Kidney tubule cell (primary cell): ENCODE results near the gene MSTO1.
"Not testable (repeated sequence)": the region's sequence is repeated elsewhere in the genome, so short reads cannot be mapped to it uniquely, and the experiment has no call there.

ENCODE experiments used
- DNase-seq: peaks from one replicate; pipeline ENCODE4 v3.0.0-alpha.2; 2018; ENCODE audit warnings: low spot score

MSTO1 gene

GRCh38 chr1:155613226-155613625, 3.2 kb downstream of the MSTO1 start:
- DNase-seq, result not testable (repeated sequence)

DNA sequence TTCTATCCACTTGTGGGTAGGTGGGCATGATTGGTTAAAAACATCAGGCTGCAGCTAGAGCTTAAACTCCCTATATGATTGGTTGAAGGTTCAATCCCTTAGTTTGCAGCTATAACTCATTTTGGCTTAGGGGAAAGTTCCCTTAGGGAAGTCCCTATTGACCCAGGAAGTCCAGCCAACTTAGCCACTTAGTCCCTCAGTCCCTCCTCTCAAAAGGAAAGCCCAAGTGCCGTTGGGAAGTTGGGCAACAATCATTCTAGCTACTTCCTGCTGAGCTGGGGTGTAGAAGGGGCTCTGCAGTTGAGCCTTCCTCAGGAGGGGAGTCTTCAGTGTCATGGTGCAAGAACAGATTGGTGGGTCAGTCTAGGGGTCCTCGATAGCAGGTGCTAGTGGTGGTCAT, 12.2 kb downstream of the MSTO1 start:
- no peak for DNase-seq

DNA sequence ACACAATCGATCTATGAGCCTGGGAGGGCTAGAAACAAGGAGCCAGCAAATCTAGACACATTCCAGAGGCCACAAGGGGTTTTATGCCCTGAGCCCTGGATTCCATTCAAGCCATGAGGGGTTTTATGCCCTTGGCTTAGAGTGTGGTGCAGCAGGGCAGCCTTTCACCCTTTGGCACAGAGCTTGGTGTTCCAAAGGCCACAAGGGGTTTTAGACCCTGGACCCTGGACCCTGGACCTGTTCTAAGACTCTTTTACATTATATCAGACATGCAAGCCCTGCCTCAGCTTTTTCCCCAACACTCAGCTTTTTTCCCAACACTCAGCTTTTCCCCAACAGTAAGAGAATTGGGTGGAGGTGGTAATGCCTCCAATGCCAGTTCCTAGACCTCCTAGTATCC, 13.3 kb downstream of the MSTO1 start:
- DNase-seq, result no peak

GRCh38 chr1:155626428-155626827, 16.4 kb downstream of the MSTO1 start:
- not testable (repeated sequence) for DNase-seq

DNA sequence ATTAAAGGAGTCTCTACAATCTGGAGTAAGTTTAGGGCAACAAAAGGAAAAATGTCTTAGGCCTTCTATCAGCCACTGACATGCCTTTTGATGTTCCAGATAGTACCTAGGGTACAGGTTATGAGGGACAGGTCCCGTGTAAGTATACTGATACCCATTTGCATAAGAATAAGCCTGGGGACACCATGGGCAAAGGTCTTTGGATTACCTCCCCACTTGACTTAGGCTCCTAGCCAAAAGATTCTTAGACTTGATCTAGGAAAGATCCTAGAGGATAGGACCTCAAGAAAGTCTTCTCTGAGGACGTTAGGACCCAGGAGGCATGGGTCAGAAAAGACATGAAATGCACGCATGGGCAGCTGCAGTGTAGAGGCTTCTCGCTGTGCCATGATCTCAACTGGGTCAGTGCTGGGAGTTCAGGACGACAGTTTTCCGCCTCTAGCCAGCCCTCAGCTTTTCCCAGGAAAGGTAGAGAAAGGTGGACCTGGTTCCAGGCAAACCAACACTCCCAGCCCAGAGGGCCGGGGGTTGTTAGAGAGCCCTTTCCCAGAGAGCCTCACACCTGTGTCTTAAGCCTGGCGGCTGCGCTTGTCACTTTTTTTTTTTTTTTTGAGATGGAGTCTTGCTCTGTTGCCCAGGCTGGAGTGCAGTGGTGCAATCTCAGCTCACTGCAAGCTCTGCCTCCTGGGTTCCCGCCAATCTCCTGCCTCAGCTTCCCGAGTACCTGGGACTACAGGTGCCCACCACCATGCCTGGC, 26.6 kb downstream of the MSTO1 start:
- DNase-seq, result no peak

DNA sequence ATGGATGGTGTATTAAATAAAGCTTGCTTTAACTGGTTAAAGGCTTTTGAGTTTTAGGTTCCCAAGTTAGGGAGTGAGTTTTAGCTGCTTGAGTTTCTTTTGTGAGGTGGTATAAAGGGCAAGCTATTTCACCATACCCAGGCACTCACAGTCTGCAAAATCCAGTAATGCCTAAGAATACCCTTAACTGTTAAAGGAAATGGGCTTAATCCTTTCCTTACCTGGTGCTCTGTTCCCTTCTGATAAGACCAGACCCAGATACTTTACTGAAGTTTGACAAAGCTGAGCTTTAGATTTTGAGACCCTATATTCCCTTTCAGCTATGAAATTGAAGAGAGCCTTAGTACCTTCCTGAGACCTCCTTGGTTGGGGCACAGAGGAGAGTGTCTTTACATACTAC, 30.3 kb downstream of the MSTO1 start:
- DNase-seq, result no peak

GRCh38 chr1:155642559-155643180, 32.7 kb downstream of the MSTO1 start:
- peak; percentile 27 for DNase-seq

GRCh38 chr1:155643230-155643629, 33.2 kb downstream of the MSTO1 start:
- no peak for DNase-seq

GRCh38 chr1:155645034-155645598, 35.1 kb downstream of the MSTO1 start:
- no peak for DNase-seq

- no peak for DNase-seq
These were observed 35.6 kb downstream of the MSTO1 start for GRCh38 chr1:155645648-155646047.

- no peak for DNase-seq
These were observed 36.3 kb downstream of the MSTO1 start for GRCh38 chr1:155646307-155646706.

DNA sequence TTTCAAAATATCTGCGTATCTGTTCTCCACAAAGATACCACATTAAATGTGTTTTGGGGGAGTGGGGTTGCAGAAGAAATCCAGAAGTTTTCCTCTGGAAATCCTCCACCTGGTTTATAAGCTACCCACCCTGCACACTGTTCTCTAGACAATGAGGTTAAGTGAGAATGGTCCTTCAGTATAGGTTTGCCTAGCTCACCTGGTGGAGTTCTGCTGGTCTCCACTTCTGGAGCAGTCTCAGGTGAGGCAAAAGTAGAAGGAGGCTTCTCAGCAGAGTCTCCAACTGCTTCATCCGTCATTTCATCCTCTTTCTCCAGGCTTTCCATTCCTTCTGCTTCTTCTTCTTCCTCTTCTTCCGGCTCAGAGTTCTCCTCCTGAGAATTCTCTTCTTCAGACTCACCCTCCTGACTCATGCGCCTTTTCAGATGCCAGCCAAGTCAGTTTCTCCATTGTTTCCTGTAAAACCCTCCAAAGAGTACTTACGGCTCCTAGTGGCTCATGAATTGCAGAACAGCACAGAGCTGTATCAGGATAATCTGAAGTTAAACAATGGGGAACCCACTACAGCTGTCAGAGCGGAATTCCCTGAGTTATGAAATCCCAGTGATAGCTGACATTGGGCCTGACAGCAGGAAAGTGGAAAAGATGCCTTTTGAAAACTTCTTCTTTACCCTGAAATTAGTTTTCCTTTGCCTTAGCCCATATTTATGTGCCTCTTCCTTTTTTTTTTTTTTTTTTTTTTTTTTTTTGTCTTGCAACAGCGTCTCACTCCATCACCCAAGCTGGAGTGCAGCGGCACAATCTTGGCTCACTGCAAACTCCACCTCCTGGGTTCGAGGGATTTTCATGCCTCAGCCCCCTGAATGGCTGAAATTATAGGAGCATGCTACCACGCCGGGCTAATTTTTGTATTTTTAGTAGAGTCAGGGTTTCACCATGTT, 38.5 kb downstream of the MSTO1 start:
- peak; percentile 92 for DNase-seq

- DNase-seq, result no peak
These were observed 39.7 kb downstream of the MSTO1 start for GRCh38 chr1:155649676-155650075.

DNA sequence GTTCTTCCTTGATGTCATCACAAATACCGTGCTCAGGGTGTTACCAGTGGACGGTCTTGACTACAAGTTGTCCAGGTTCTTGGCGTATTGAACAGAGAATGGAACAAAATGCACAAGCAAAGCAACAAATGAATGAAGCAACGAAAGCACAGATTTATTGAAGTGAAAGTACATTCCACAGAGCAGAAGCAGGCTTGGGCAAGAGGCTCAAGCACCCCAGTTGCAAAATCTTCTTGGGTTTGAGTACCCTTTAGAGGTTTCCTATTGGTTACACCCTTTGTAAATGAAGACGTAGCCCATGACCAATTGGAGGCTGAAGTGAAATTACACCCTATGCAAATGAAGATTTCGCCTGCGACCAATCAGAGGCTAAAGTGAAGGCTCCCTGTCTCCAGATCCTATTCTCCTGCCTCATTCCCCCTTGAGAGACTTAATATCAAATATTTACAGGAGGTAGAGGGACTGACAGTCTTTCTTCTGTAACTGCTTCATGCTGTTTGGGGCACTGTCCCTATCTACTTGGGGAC, 40.3 kb downstream of the MSTO1 start:
- DNase-seq, result no peak

- peak; percentile 20 for DNase-seq
These were observed 42.0 kb downstream of the MSTO1 start for GRCh38 chr1:155651861-155652661.

- no peak for DNase-seq
These were observed 42.9 kb downstream of the MSTO1 start for GRCh38 chr1:155652951-155653350.

GRCh38 chr1:155657463-155657862, 47.4 kb downstream of the MSTO1 start:
- no peak for DNase-seq

DNA sequence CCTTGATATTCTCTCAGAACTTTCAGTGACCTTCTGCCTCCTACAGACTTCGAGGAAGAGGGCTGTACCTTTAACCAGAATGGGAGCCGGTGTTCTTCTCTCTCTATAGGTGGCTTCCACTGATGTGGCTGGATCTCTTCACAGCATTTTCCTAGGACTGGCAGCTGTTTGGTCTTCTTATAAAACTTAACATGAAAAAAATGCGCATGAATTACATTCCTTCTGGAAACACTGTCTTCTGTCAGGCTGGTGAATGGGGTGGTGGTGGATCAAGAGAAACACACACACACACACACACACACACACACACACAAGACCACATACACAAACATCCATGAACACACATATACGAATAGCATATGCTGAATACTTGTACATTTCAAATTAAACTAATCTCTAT, 51.2 kb downstream of the MSTO1 start:
- DNase-seq, result not testable (repeated sequence)
